Adrenal gland (tissue), 12 donors: ENCODE data around the gene CSAD. TPM values are rescaled to one million over a fixed set of nuclear protein-coding genes. Genes with fewer than 3 reads are reported as not detected.
"Not testable (repeated sequence)": the region's sequence is repeated elsewhere in the genome, so short reads cannot be mapped to it uniquely, and the experiment has no call there.

Experiments used
- DNase-seq, 7 donors: peaks; one replicate each; pipeline ENCODE4 v3.0.0-alpha.2; 2019 to 2020
- H3K27ac ChIP-seq, 5 donors: fragments of 200-600 bp; sonication (generic) in 4 of 5; 1 replicate in 3 of 5; 2 replicates in 2 of 5; pipeline versions ENCODE4 v1.5.1 to v1.8.0; 2016 to 2020; ENCODE audit warnings: mild to moderate bottlenecking in 1 of 5
- H3K27me3 ChIP-seq: fragments of 200-600 bp; 2 replicates; pipeline ENCODE4 v1.8.0; 2021
- H3K36me3 ChIP-seq, 2 donors: fragments of 200-600 bp; replicated peaks in 1 of 2; 1 replicate in 1 of 2; 2 replicates in 1 of 2; pipeline versions ENCODE4 v1.5.1 to v1.8.0; 2018 to 2022
- H3K4me1 ChIP-seq, 2 donors: fragments of 200-600 bp; replicated peaks in 1 of 2; 1 replicate in 1 of 2; 2 replicates in 1 of 2; pipeline versions ENCODE4 v1.5.1 to v1.8.0; 2018 to 2021
- H3K4me3 ChIP-seq, 4 donors: fragments of 200-600 bp; sonication (generic) in 3 of 4; one replicate each; pipeline ENCODE4 v1.5.1; 2016 to 2018
- H3K9me3 ChIP-seq, 3 donors: fragments of 200-600 bp; sonication (generic) in 1 of 3; replicated peaks in 1 of 3; 1 replicate in 2 of 3; 2 replicates in 1 of 3; pipeline versions ENCODE4 v1.5.1 to v1.8.0; 2016 to 2021
- POLR2A ChIP-seq, 2 donors: fragments of 450-650 bp; IDR thresholded peaks; one replicate each; pipeline ENCODE4 v1.6.1; 2017; ENCODE audit warnings: antibody characterized with exemption in 2 of 2, mild to moderate bottlenecking in 2 of 2, moderate library complexity in 1 of 2
- WGBS, 4 donors: extraction: QIAGEN DNeasy Blood & Tissue Kit in 2 of 4; methylation state at CpG; one replicate each; pipeline versions ENCODE4 v1.1.5 to v1.1.7; 2013 to 2017; 5-methylcytosine and 5-hydroxymethylcytosine counted together
- intact Hi-C, 2 donors: fragments of 100-400 bp; cut with DNase I; formaldehyde crosslinking; loops; one replicate each; pipeline versions ENCODE4 v1.14.1 to v1.15.0; 2022 to 2023
- polyA plus RNA-seq, 3 donors: library from polyadenylated mRNA; stranded (reverse); fragments of 200-250 nt in 2 of 3; fragments of 350-450 nt in 1 of 3; fragmentation: Illumina TruSeq in 1 of 3; extraction: RNeasy Lipid Tissue Mini Kit (QIAGEN cat#74804) in 1 of 3; gene quantifications; one replicate each; pipeline ENCODE4 v1.2.3, GENCODE V29; 2013 to 2014
- total RNA-seq, 9 donors: library from RNA; depleted of rRNA in 4 of 9; stranded (reverse); fragments of >200 nt in 4 of 9; fragments of 120-200 nt in 1 of 9; fragmentation: NEBNext Ultra II Directional in 1 of 9; extraction: Animal tissue kit (Norgen Biotek cat#: 25700) in 1 of 9; gene quantifications; one replicate each; pipeline versions ENCODE4 v1.1.0 to v1.2.4, GENCODE V29; 2013 to 2023
- TF ChIP-seq, protein P1 (sequence below), 6 experiments: fragments of 450-650 bp in 4 of 6; fragments of 200-600 bp in 2 of 6; sonication (generic) in 1 of 6; IDR thresholded peaks; 1 replicate in 5 of 6; 2 replicates in 1 of 6; pipeline versions ENCODE4 v1.5.1 to v1.8.0; 2016 to 2021; ENCODE audit warnings: antibody characterized with exemption in 6 of 6, mild to moderate bottlenecking in 2 of 6, moderate library complexity in 1 of 6
- donor health status: healthy with polysubstance abuse.
- donor health status: Bipolar disorder and iron deficiency.
- donor health status: DM: yes; HTN: yes; CAD: no.
- donor health status: DM: no; HTN: no; CAD: no.
- donor health status: DM: no; HTN: no; CAD: no.
- donor health status: DM: yes; HTN: yes; CAD: no.

Gene CSAD
- total and polyA plus RNA-seq, 12 donors: 2.3 to 140 (median 20.6) TPM

DNA sequence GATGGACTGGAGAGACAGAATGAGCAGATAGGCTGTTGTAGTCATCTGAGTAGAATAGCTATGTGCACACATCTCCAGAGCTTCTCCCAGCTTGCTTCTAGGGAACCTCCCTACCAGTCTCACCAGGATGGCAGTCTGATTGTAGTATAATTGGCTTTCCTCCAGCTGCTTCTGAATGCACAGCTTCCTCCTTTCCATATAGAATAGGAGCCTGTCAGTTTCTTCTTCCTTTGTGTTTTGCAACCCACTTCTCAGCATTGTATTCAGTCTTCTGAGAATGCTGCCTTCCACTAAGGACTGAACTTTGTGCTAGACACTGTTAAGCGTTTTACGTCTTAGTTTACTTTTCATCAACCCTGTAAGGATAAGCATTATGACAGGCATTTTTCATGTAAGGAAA, 2.2 kb upstream of the CSAD start:
- Histone ChIP-seq H3K4me3 (no peak overlapping the region), H3K27ac (no peak overlapping the region), H3K36me3 (peaks cover 0 to 53% of the 10 kb centered on the region in 2 donors), H3K9me3 (no peaks in the 10 kb centered on the region), H3K4me1 (peaks cover 24 to 45% of the 10 kb centered on the region in 2 donors), H3K27me3 (no peaks in the 10 kb centered on the region)
- WGBS, 4 donors: 53 to 68% (median 60%) methylated on average over 2 of the region's 2 CpGs
- no peak for TF ChIP-seq POLR2A (IDR thresholded peaks at IDR 0.05)
- TF ChIP-seq, protein P1, sequence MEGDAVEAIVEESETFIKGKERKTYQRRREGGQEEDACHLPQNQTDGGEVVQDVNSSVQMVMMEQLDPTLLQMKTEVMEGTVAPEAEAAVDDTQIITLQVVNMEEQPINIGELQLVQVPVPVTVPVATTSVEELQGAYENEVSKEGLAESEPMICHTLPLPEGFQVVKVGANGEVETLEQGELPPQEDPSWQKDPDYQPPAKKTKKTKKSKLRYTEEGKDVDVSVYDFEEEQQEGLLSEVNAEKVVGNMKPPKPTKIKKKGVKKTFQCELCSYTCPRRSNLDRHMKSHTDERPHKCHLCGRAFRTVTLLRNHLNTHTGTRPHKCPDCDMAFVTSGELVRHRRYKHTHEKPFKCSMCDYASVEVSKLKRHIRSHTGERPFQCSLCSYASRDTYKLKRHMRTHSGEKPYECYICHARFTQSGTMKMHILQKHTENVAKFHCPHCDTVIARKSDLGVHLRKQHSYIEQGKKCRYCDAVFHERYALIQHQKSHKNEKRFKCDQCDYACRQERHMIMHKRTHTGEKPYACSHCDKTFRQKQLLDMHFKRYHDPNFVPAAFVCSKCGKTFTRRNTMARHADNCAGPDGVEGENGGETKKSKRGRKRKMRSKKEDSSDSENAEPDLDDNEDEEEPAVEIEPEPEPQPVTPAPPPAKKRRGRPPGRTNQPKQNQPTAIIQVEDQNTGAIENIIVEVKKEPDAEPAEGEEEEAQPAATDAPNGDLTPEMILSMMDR (IDR thresholded peaks at IDR 0.05): no peak
- intact Hi-C loops: no loop called here
- DNase-seq: peak in 1 of 7 donors; percentile 34

DNA sequence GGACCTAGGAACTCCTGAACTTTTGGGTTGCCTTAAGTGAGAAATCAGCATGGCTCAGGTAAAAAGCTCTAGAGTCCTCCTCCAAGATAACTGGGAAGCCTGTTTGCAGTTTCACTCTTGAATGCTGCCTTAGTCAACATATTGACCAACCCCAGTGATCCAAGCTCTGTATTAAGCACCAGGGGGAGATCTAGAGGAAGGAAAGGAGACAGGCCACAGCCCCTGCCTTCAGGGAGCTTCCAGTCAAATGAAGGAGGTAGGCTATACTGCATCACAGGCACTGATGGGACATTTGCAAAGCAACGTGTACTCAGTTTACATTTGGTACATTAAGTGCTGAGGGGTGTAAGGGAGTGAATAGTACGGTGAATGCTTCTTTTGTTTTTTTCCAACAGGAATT, 1.2 kb upstream of the CSAD start:
- Histone ChIP-seq H3K4me1 (peaks cover 24 to 42% of the 10 kb centered on the region in 2 donors), H3K4me3 (peak overlapping the region in 1 of 4 donors; percentile 85), H3K9me3 (no peaks in the 10 kb centered on the region), H3K27me3 (no peaks in the 10 kb centered on the region), H3K36me3 (peaks cover 0 to 43% of the 10 kb centered on the region in 2 donors), H3K27ac (peak overlapping the region in 2 of 5 donors; percentile 78 to 94)
- intact Hi-C loops: no loop called here
- no peak for DNase-seq
- 68 to 82% (median 76%) methylated on average over 2 of the region's 2 CpGs for WGBS, 4 donors
- TF ChIP-seq, protein P1 (IDR thresholded peaks at IDR 0.05): no peak
- TF ChIP-seq POLR2A (IDR thresholded peaks at IDR 0.05): no peak

DNA sequence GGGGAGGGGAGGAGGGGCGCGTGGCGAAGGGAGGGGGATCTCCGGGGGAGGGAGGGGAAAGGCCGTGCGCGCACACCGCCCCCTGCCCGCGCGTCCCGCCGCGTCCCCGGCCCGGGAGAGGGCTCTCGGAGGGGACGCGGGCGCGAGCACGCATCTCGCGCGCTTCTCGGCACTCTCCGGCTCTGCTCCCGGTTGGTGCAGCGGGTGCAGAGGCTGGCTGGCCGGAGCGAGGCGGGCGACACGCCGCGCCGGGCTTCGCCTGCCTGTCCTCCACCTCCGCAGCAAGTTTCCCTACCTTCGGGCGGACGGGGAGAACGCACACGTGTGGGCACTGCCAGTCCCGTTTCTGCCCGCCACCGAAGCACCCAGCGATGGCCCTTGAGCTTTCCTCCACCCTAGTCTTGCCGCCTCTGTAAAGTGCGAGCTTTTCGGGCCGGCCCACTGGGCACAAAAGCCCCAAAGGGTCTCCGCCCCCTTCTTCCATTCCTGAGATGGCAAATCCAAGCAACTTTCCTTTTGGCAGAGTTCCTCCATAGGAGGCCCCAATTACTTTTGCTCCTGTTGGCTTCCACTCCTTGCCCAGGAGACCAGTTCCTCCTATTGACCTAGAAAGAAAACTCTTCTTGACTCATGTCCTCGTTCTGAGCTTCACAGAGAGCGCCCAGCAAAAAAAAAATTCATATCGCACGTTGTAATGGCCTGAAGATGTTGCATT, 363 bp upstream of the CSAD start:
- Histone ChIP-seq H3K4me1 (peaks cover 17 to 36% of the 10 kb centered on the region in 2 donors), H3K9me3 (no peaks in the 10 kb centered on the region), H3K36me3 (peaks cover 0 to 35% of the 10 kb centered on the region in 2 donors), H3K27me3 (no peaks in the 10 kb centered on the region), H3K4me3 (peak overlapping the region; percentile 0 to 85 (median 52)), H3K27ac (peak overlapping the region; percentile 59 to 97 (median 94))
- DNase-seq: peak; percentile 70 to 82 (median 77)
- 1 to 4% (median 2%) methylated on average over 9 to 48 of the region's 57 CpGs for WGBS, 4 donors
- intact Hi-C loops: no loop called here
- TF ChIP-seq, protein P1 (IDR thresholded peaks at IDR 0.05): no peak
- TF ChIP-seq POLR2A (IDR thresholded peaks at IDR 0.05): peak in 1 of 2 donors; percentile 4

DNA sequence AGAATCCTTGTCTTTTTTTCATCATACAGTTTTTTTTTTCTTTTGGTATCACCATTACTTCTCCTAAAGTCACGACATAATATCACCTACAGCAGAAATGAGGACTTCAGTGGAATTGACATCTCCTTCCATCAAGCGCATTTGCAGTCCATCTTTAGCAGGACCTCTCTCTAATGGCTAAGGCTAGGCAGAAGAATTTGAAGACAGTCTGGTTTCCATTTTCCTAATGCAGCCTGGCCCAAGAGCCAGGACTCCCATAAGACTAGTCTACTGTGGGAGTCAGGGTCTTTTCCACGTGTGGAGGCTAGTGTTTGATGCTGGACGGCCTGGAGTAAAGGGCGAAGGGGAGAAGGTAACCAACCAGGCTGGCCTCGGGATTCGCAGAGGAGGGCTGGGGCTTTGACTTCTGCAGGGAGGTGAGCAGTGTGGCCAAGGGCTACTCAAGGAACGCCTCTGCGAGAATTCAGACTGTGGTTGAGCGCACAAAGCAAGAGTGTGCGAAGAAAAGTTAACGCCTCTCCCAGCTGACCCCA, 972 bp downstream of the CSAD start:
- peaks cover 17 to 43% of the 10 kb centered on the region in 2 donors for H3K4me1 ChIP-seq
- peaks cover 0 to 21% of the 10 kb centered on the region in 2 donors for H3K36me3 ChIP-seq
- H3K4me3 ChIP-seq: peak overlapping the region in 3 of 4 donors; percentile 21 to 85 (median 79)
- intact Hi-C loops: no loop called here
- H3K9me3 ChIP-seq: no peaks in the 10 kb centered on the region
- H3K27me3 ChIP-seq: no peaks in the 10 kb centered on the region
- WGBS, 4 donors: 18 to 24% (median 20%) methylated on average over 7 to 12 of the region's 12 CpGs
- DNase-seq: peak in 2 of 7 donors; percentile 32 to 44
- TF ChIP-seq POLR2A (IDR thresholded peaks at IDR 0.05): no peak
- TF ChIP-seq, protein P1 (IDR thresholded peaks at IDR 0.05): no peak
- H3K27ac ChIP-seq: peak overlapping the region; percentile 78 to 97 (median 94)

DNA sequence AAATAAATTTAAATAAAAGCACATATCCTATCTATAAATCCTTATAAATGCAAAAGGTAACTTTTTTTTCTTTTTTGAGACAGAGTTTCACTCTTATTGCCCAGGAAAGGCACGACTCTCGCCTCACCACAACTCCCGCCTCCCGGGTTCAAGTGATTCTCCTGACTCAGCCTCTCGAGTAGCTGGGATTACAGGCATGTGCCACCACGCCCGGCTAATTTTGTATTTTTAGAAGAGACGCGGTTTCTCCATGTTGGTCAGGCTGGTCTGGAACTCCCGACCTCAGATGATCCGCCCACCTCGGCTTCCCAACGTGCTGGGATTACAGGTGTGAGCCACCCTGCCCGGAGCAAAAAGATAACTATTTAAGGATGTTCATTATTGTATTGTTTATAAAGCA, 1.9 kb downstream of the CSAD start:
- H3K27ac ChIP-seq, intact Hi-C loops, H3K4me3 ChIP-seq, H3K27me3 ChIP-seq, H3K9me3 ChIP-seq: not testable (repeated sequence)
- peaks cover 0 to 14% of the 10 kb centered on the region in 2 donors for H3K36me3 ChIP-seq
- peak in 1 of 7 donors; percentile 49 for DNase-seq
- peaks cover 17 to 45% of the 10 kb centered on the region in 2 donors for H3K4me1 ChIP-seq
- WGBS, 4 donors: 94 to 96% (median 95%) methylated on average over 14 of the region's 14 CpGs

DNA sequence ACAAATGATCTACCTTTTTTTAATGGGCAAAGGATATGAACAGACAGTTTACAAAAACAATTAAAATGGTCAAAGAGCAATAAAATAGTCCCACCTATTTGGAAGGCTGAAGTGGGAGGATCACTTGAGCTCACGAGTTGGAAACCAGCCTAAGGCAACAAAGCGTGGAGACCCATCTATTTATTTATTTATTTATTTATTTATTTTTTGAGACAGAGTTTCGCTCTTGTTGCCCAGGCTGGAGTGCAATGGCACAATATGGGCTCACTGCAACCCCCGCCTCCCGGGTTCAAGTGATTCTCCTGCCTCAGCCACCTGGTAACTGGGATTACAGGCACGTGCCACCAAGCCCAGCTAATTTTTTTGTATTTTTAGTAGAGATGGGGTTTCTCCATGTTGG, 3.3 kb downstream of the CSAD start:
- WGBS, 4 donors: 87 to 98% (median 94%) methylated on average over 6 of the region's 6 CpGs
- H3K36me3 ChIP-seq, intact Hi-C loops, H3K9me3 ChIP-seq, H3K27ac ChIP-seq, H3K27me3 ChIP-seq, H3K4me3 ChIP-seq: not testable (repeated sequence)
- DNase-seq: peak in 2 of 7 donors; percentile 12 to 35
- peaks cover 12 to 31% of the 10 kb centered on the region in 2 donors for H3K4me1 ChIP-seq
